Central memory CD8-positive, alpha-beta T cell (primary cell): ENCODE measurements around the gene SCNN1B.

Experiments used
- ATAC-seq: fragments of 150-1000 bp; cut with Tn5 transposase; replicated peaks from 2 replicates; pipeline ENCODE4 v1.10.0; 2022; ENCODE audit warnings: mild to moderate bottlenecking, moderate FRiP score, moderate number of reproducible peaks; ENCODE audit not compliant: poor library complexity, severe bottlenecking; ENCODE audit errors: extremely low read depth
- DNase-seq, 2 donors: peaks; one replicate each; pipeline ENCODE4 v3.0.0; 2021; ENCODE audit warnings: low spot score in 2 of 2
- H3K27ac Mint-ChIP-seq: one replicate; pipeline ENCODE4 v1.8.0; 2022; ENCODE audit warnings: low read depth, mild to moderate bottlenecking, moderate library complexity, mixed read lengths
- H3K27me3 Mint-ChIP-seq: one replicate; pipeline ENCODE4 v1.8.0; 2022; ENCODE audit warnings: mixed read lengths
- H3K36me3 Mint-ChIP-seq: one replicate; pipeline ENCODE4 v1.8.0; 2022; ENCODE audit warnings: mild to moderate bottlenecking, moderate library complexity, mixed read lengths; ENCODE audit not compliant: insufficient read depth
- H3K4me1 Mint-ChIP-seq: one replicate; pipeline ENCODE4 v1.8.0; 2022; ENCODE audit warnings: mixed read lengths
- H3K4me3 Mint-ChIP-seq: one replicate; pipeline ENCODE4 v1.8.0; 2022; ENCODE audit warnings: mild to moderate bottlenecking, moderate library complexity, mixed read lengths
- H3K9me3 Mint-ChIP-seq: one replicate; pipeline ENCODE4 v1.8.0; 2022; ENCODE audit warnings: mixed read lengths

Gene SCNN1B

GRCh38 chr16:23276821-23277220 lies 25.3 kb upstream of the SCNN1B start:
- Mint-ChIP-seq H3K4me3 (no peak overlapping the region), H3K27ac (no peak overlapping the region), H3K36me3 (no peaks in the 10 kb centered on the region), H3K27me3 (peaks cover 77% of the 10 kb centered on the region), H3K4me1 (no peaks in the 10 kb centered on the region), H3K9me3 (no peaks in the 10 kb centered on the region)
- ATAC-seq: no peak
- no peak for DNase-seq

DNA sequence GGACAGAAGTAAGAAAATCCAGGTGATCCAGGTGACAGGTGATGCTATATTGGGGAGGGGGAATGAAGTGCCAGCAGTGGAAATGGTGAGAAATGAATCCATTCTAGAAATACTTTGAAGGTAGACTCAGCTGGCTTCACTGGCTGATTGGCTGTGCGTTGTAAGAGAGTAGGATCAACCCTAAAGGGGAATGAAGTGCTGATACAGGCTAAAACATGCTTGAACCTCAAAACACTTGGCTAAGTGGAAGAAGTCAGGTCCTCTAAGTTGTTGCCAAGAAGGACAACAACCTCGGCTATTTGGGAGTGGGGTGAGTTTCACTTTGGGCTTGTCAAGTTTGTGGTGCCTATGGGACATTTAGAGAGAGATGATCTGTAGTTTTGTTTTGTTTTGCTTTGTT lies 24.1 kb upstream of the SCNN1B start:
- H3K27me3 Mint-ChIP-seq: peaks cover 89% of the 10 kb centered on the region
- no peaks in the 10 kb centered on the region for H3K9me3 Mint-ChIP-seq
- ATAC-seq: no peak
- H3K27ac Mint-ChIP-seq: no peak overlapping the region
- no peak for DNase-seq
- no peak overlapping the region for H3K4me3 Mint-ChIP-seq
- H3K4me1 Mint-ChIP-seq: no peaks in the 10 kb centered on the region
- H3K36me3 Mint-ChIP-seq: no peaks in the 10 kb centered on the region

GRCh38 chr16:23279721-23280153 lies 22.4 kb upstream of the SCNN1B start:
- no peak overlapping the region for H3K27ac Mint-ChIP-seq
- DNase-seq: no peak

GRCh38 chr16:23280483-23280967 lies 21.6 kb upstream of the SCNN1B start:
- DNase-seq (no peak), ATAC-seq (no peak)
- no peaks in the 10 kb centered on the region for H3K4me1 Mint-ChIP-seq
- no peaks in the 10 kb centered on the region for H3K9me3 Mint-ChIP-seq
- no peak overlapping the region for H3K27ac Mint-ChIP-seq
- peaks cover 79% of the 10 kb centered on the region for H3K27me3 Mint-ChIP-seq
- H3K36me3 Mint-ChIP-seq: no peaks in the 10 kb centered on the region
- no peak overlapping the region for H3K4me3 Mint-ChIP-seq

More at GRCh38 chr16:23279721-23280153, 22.4 kb upstream of the SCNN1B start:
- Mint-ChIP-seq H3K36me3 (no peaks in the 10 kb centered on the region), H3K27me3 (peaks cover 87% of the 10 kb centered on the region), H3K4me1 (no peaks in the 10 kb centered on the region), H3K9me3 (no peaks in the 10 kb centered on the region), H3K4me3 (no peak overlapping the region)
- no peak for ATAC-seq

GRCh38 chr16:23282568-23282967 lies 19.5 kb upstream of the SCNN1B start:
- Mint-ChIP-seq H3K27me3 (peaks cover 58% of the 10 kb centered on the region), H3K27ac (no peak overlapping the region), H3K4me1 (no peaks in the 10 kb centered on the region), H3K9me3 (no peaks in the 10 kb centered on the region), H3K4me3 (no peak overlapping the region), H3K36me3 (no peaks in the 10 kb centered on the region)
- no peak for ATAC-seq
- no peak for DNase-seq

- DNase-seq (no peak), ATAC-seq (no peak)
- no peak overlapping the region for H3K4me3 Mint-ChIP-seq
- no peak overlapping the region for H3K27ac Mint-ChIP-seq
- H3K4me1 Mint-ChIP-seq: no peaks in the 10 kb centered on the region
- no peaks in the 10 kb centered on the region for H3K9me3 Mint-ChIP-seq
- peaks cover 48% of the 10 kb centered on the region for H3K27me3 Mint-ChIP-seq
- no peaks in the 10 kb centered on the region for H3K36me3 Mint-ChIP-seq
Measured at GRCh38 chr16:23283571-23283970, 18.5 kb upstream of the SCNN1B start.

GRCh38 chr16:23284584-23284983 lies 17.5 kb upstream of the SCNN1B start:
- Mint-ChIP-seq H3K4me1 (no peaks in the 10 kb centered on the region), H3K9me3 (no peaks in the 10 kb centered on the region), H3K36me3 (no peaks in the 10 kb centered on the region), H3K27me3 (peaks cover 38% of the 10 kb centered on the region), H3K27ac (no peak overlapping the region), H3K4me3 (no peak overlapping the region)
- ATAC-seq (no peak), DNase-seq (no peak)

DNA sequence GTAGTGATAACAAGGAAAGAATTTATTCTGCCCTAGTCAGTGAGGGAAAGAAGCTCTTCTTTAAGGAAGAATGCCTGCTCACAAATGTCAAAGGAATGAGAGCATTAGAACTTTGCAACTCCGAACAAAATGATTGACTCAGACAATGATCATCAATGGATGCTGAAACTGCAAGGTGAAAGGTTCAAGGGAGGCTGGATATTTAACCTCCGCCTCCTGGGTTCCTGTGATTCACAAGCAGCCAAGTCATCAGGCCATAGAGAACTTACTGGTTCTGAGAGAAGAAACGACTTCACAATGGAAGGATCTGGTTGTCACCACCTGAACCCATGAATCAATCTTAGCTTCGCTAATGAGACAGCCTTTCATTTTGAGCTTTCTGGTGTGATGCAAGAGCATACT lies 16.0 kb upstream of the SCNN1B start:
- DNase-seq (no peak), ATAC-seq (no peak)
- peaks cover 27% of the 10 kb centered on the region for H3K27me3 Mint-ChIP-seq
- no peak overlapping the region for H3K4me3 Mint-ChIP-seq
- no peaks in the 10 kb centered on the region for H3K36me3 Mint-ChIP-seq
- no peak overlapping the region for H3K27ac Mint-ChIP-seq
- no peaks in the 10 kb centered on the region for H3K4me1 Mint-ChIP-seq
- no peaks in the 10 kb centered on the region for H3K9me3 Mint-ChIP-seq

DNA sequence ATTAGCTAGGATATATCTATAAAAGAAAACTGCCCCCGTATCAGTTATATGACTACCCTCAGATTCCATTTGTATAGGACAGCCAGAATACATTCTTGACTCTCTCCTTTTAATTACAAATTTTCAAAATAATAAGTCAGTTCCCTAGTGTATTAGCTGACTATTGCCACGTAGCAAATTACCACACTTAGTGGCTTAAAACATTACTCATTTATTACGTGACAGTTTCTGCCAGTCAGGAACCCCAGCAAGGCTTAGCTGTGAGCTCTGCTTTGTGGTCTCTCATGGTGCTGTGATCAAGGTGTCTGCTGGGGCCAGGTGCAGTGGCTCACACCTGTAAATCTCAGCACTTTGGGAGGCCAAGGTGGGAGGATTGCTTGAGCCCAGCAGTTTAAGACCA lies 13.9 kb upstream of the SCNN1B start:
- Mint-ChIP-seq H3K27me3 (peaks cover 20% of the 10 kb centered on the region), H3K9me3 (no peaks in the 10 kb centered on the region), H3K4me3 (no peak overlapping the region), H3K36me3 (no peaks in the 10 kb centered on the region), H3K27ac (no peak overlapping the region), H3K4me1 (no peaks in the 10 kb centered on the region)
- ATAC-seq (no peak), DNase-seq (no peak)

- Mint-ChIP-seq H3K27me3 (peaks cover 20% of the 10 kb centered on the region), H3K27ac (no peak overlapping the region), H3K4me1 (no peaks in the 10 kb centered on the region), H3K9me3 (no peaks in the 10 kb centered on the region), H3K4me3 (no peak overlapping the region), H3K36me3 (no peaks in the 10 kb centered on the region)
- no peak for ATAC-seq
- DNase-seq: no peak
Measured at GRCh38 chr16:23288726-23289512, 13.2 kb upstream of the SCNN1B start.

DNA sequence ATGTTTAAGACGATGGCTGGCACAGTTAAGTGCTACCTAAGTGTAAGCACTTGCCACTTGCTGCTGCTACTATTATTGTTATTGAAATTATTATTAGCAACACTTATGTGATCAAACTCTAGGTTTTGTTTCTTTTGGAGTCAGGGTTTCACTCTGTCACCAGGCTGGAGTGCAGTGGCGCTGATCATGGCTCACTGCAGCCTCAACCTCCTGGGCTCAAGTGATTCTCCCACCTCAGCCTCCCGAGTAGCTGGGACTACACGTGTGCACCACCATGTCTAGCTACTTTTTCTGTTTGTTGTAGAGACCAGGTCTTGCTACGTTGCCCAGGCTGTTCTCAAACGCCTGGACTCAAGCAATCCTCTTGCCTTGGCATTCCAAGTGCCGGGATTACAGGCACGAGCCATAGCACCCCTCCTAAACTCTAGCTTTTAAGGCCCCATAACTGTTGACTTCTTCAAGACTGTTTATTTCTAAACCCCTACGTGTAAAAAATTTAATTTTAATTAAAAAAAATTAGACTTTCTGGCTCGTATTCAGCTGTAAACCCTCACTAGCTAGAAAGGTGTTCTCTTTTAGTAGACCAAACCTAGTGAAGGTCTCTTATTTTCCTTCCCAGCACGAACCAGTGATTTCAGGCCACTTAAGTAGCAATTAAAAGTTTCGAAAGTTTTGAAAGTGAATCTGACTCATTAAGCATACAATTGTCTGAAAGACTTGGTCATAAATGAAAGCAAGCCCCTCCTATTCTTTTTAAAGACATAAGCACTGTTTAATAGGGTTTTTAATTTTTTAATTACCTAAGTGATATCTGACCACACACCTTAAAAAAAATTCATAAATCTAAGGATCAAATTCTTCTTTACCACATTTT lies 11.7 kb upstream of the SCNN1B start:
- H3K4me1 Mint-ChIP-seq: no peaks in the 10 kb centered on the region
- H3K9me3 Mint-ChIP-seq: no peaks in the 10 kb centered on the region
- no peaks in the 10 kb centered on the region for H3K36me3 Mint-ChIP-seq
- H3K27me3 Mint-ChIP-seq: peaks cover 34% of the 10 kb centered on the region
- no peak overlapping the region for H3K27ac Mint-ChIP-seq
- ATAC-seq (no peak), DNase-seq (no peak)
- H3K4me3 Mint-ChIP-seq: no peak overlapping the region

- DNase-seq: no peak
- H3K4me3 Mint-ChIP-seq: no peak overlapping the region
- ATAC-seq: no peak
- no peak overlapping the region for H3K27ac Mint-ChIP-seq
- H3K27me3 Mint-ChIP-seq: peaks cover 47% of the 10 kb centered on the region
- no peaks in the 10 kb centered on the region for H3K4me1 Mint-ChIP-seq
- H3K36me3 Mint-ChIP-seq: no peaks in the 10 kb centered on the region
- no peaks in the 10 kb centered on the region for H3K9me3 Mint-ChIP-seq
Measured at GRCh38 chr16:23293016-23293415, 9.1 kb upstream of the SCNN1B start.

DNA sequence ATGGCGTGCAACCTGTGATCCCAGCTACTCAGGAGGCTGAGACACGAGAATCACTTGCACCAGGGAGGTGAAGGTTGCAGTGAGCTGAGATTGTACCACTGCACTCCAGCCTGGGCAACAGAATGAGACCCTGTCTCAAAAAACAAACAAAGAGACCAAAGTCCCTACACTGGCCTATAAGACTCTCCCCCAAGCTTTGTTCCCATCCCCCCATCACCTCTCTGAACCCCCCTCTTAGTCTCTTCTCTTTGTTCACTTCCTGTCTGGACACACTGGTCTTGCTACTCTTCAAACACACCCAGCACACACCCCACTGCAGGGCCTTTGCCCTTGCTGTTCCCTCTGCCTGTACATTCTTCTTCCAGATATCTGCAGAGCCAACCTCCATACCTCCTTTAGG lies 7.8 kb upstream of the SCNN1B start:
- Mint-ChIP-seq H3K9me3 (no peaks in the 10 kb centered on the region), H3K36me3 (no peaks in the 10 kb centered on the region), H3K4me1 (no peaks in the 10 kb centered on the region), H3K27me3 (peaks cover 47% of the 10 kb centered on the region), H3K4me3 (no peak overlapping the region), H3K27ac (no peak overlapping the region)
- DNase-seq (no peak), ATAC-seq (no peak)
